HepG2 (cell line): ENCODE measurements around the gene SYCP2L. TPM values are rescaled to one million over a fixed set of nuclear protein-coding genes. Genes with fewer than 3 reads are reported as not detected.
A peak's percentile ranks its signal among the peaks of the same experiment; 100 is the strongest.

Experiments used
- ADNP ChIP-seq: sonication (generic); formaldehyde crosslinking; IDR thresholded peaks from 2 replicates; pipeline ENCODE4 v1.4.0; 2020; ENCODE audit warnings: missing genetic modification reagents
- EEA1 ChIP-seq: sonication (generic); formaldehyde crosslinking; IDR thresholded peaks from 2 replicates; pipeline ENCODE4 v1.5.1; 2020; ENCODE audit warnings: mild to moderate bottlenecking, missing genetic modification reagents, borderline replicate concordance
- HMG20B ChIP-seq: conservative IDR thresholded peaks from 2 replicates; pipeline ENCODE4 v1.6.1; 2016; ENCODE audit warnings: missing genetic modification reagents, missing compliant biosample characterization
- HOXA5 ChIP-seq: sonication (generic); formaldehyde crosslinking; IDR thresholded peaks from 2 replicates; pipeline ENCODE4 v1.4.0; 2020; ENCODE audit warnings: missing genetic modification reagents
- KAT2B ChIP-seq: fragments of 150-350 bp; IDR thresholded peaks from 2 replicates; pipeline ENCODE4 v1.6.1; 2014; ENCODE audit warnings: low read depth, low read length, borderline replicate concordance
- PHF20 ChIP-seq: sonication (generic); formaldehyde crosslinking; IDR thresholded peaks from 2 replicates; pipeline ENCODE4 v1.5.0; 2020; ENCODE audit warnings: mild to moderate bottlenecking, missing genetic modification reagents
- PREB ChIP-seq: sonication (generic); formaldehyde crosslinking; IDR thresholded peaks from 2 replicates; pipeline ENCODE4 v1.4.0; 2020; ENCODE audit warnings: missing genetic modification reagents
- RBAK ChIP-seq: sonication (generic); formaldehyde crosslinking; IDR thresholded peaks from 2 replicates; pipeline ENCODE4 v1.5.1; 2020; ENCODE audit warnings: mild to moderate bottlenecking, missing genetic modification reagents
- REXO4 ChIP-seq: sonication (generic); formaldehyde crosslinking; IDR thresholded peaks from 2 replicates; pipeline ENCODE4 v1.8.0; 2022; ENCODE audit warnings: missing genetic modification reagents, mild to moderate bottlenecking, borderline replicate concordance
- SKIL ChIP-seq: sonication (generic); formaldehyde crosslinking; IDR thresholded peaks from 2 replicates; pipeline ENCODE4 v1.8.0; 2022; ENCODE audit warnings: missing genetic modification reagents, mild to moderate bottlenecking, moderate library complexity, borderline replicate concordance
- SMARCC2 ChIP-seq: fragments of 450-650 bp; IDR thresholded peaks from 2 replicates; pipeline ENCODE4 v1.6.1; 2017; ENCODE audit warnings: antibody characterized with exemption, mild to moderate bottlenecking
- USF2 ChIP-seq, 2 experiments: sonication (generic) in 1 of 2; formaldehyde crosslinking in 1 of 2; IDR thresholded peaks; 2 replicates each; pipeline versions ENCODE4 v1.5.1 to v1.6.1; 2011 to 2020; ENCODE audit warnings: borderline replicate concordance in 1 of 2, low read depth in 1 of 2, low read length in 1 of 2, mild to moderate bottlenecking in 1 of 2, missing genetic modification reagents in 1 of 2, moderate library complexity in 1 of 2
- ZBTB21 ChIP-seq: sonication (generic); formaldehyde crosslinking; IDR thresholded peaks from 2 replicates; pipeline ENCODE4 v1.4.0; 2020; ENCODE audit warnings: missing genetic modification reagents
- ZFP41 ChIP-seq: sonication (generic); formaldehyde crosslinking; IDR thresholded peaks from 2 replicates; pipeline ENCODE4 v1.4.0; 2020; ENCODE audit warnings: mild to moderate bottlenecking, missing genetic modification reagents, borderline replicate concordance
- ZMYM4 ChIP-seq: sonication (generic); formaldehyde crosslinking; IDR thresholded peaks from 2 replicates; pipeline ENCODE4 v1.8.1; 2023; ENCODE audit warnings: mild to moderate bottlenecking, missing genetic modification reagents
- ZNF24 ChIP-seq: fragments of 450-650 bp; IDR thresholded peaks from 2 replicates; pipeline ENCODE4 v1.6.1; 2017; ENCODE audit warnings: antibody characterized with exemption, mild to moderate bottlenecking
- ZNF431 ChIP-seq: sonication (generic); formaldehyde crosslinking; IDR thresholded peaks from 2 replicates; pipeline ENCODE4 v1.9.0; 2022; ENCODE audit warnings: missing genetic modification reagents, low read depth, mild to moderate bottlenecking, borderline replicate concordance
- ZNF512B ChIP-seq: sonication (generic); formaldehyde crosslinking; IDR thresholded peaks from 2 replicates; pipeline ENCODE4 v1.5.1; 2020; ENCODE audit warnings: missing genetic modification reagents, mild to moderate bottlenecking, borderline replicate concordance
- ZNF644 ChIP-seq: IDR thresholded peaks from 2 replicates; pipeline ENCODE4 v1.6.1; 2016; ENCODE audit warnings: low read depth
- ZNF773 ChIP-seq: sonication (generic); formaldehyde crosslinking; IDR thresholded peaks from 2 replicates; pipeline ENCODE4 v1.4.0; 2020; ENCODE audit warnings: missing genetic modification reagents, borderline replicate concordance
- ZNF792 ChIP-seq: IDR thresholded peaks from 2 replicates; pipeline ENCODE4 v1.6.1; 2016
- polyA plus RNA-seq, 8 experiments: library from polyadenylated mRNA; depleted of rRNA in 3 of 8; stranded (reverse) in 7 of 8; unstranded in 1 of 8; fragments of >200 nt; fragmentation: Illumina TruSeq in 4 of 8; extraction: Trizol in 4 of 8; gene quantifications; 2 replicates each; pipeline versions ENCODE4 v1.2.1 to v1.2.3, GENCODE V29; 2011 to 2016; ENCODE audit warnings: low read depth in 4 of 8, missing spikeins in 1 of 8, mixed read lengths in 1 of 8; ENCODE audit not compliant: insufficient read depth in 1 of 8
- total RNA-seq, 5 experiments: library from RNA; depleted of rRNA; stranded (reverse); fragments of >200 nt; fragmentation: Illumina TruSeq; extraction: Trizol; gene quantifications; 2 replicates each; pipeline ENCODE4 v1.2.3, GENCODE V29; 2016; ENCODE audit warnings: low read depth in 1 of 5

Gene SYCP2L
- total and polyA plus RNA-seq, 2 of the 13 experiments (the other 11 are each of a cell fraction or from before 2014, with no cell fraction given), result 0.22 to 0.54 TPM

- TF ChIP-seq REXO4 (CRISPR knock-in tag) (no peak), HMG20B (CRISPR knock-in tag) (peak; percentile 74), ZNF773 (CRISPR knock-in tag) (no peak), RBAK (no peak), SMARCC2 (peak; percentile 68; the same call in 1 of the 2 replicates), ZNF512B (CRISPR knock-in tag) (no peak), KAT2B (no peak), PHF20 (CRISPR knock-in tag) (no peak), PREB (CRISPR knock-in tag) (no peak), ADNP (CRISPR knock-in tag) (no peak), USF2 (IDR thresholded peaks at IDR 0.05; ENCODE audit: low read depth, low read length) (no peak), USF2 (CRISPR knock-in tag; IDR thresholded peaks at IDR 0.05; ENCODE audit: borderline replicate concordance) (no peak), ZBTB21 (CRISPR knock-in tag) (no peak), ZNF431 (CRISPR knock-in tag) (no peak; the same call in 1 of the 2 replicates), EEA1 (CRISPR knock-in tag) (no peak), ZFP41 (CRISPR knock-in tag) (no peak), ZNF24 (no peak), HOXA5 (CRISPR knock-in tag) (peak; percentile 64; the same call in 1 of the 2 replicates), ZMYM4 (CRISPR knock-in tag) (peak; percentile 70; the same call in 1 of the 2 replicates), SKIL (CRISPR knock-in tag) (peak; percentile 42; the same call in 1 of the 2 replicates), ZNF644 (CRISPR knock-in tag) (0 out of 2 replicates have a peak, but pooled peaks have one; percentile 79), ZNF792 (CRISPR knock-in tag) (0 out of 2 replicates have a peak, but pooled peaks have one; percentile 74)
Observed at GRCh38 chr6:11012295-11012754, 125.5 kb downstream of the SYCP2L start (continued).
